GM12801 (cell line): Measurements from ENCODE around the gene MUC2.

ENCODE experiments used
- CTCF ChIP-seq: IDR thresholded peaks from one replicate; pipeline ENCODE4 v1.5.1; 2011; ENCODE audit warnings: control low read depth; ENCODE audit not compliant: insufficient read length; ENCODE audit errors: extremely low read depth

MUC2 gene

GRCh38 chr11:1033016-1033798 lies 41.5 kb upstream of the MUC2 start:
- TF ChIP-seq CTCF, result no peak

- no peak for TF ChIP-seq CTCF
These were observed 40.7 kb upstream of the MUC2 start for GRCh38 chr11:1034001-1034400.

GRCh38 chr11:1034456-1035295 lies 40.0 kb upstream of the MUC2 start:
- TF ChIP-seq CTCF, result no peak

- TF ChIP-seq CTCF, result no peak
These were observed 38.9 kb upstream of the MUC2 start for GRCh38 chr11:1035577-1036283.

GRCh38 chr11:1036303-1036923 lies 38.3 kb upstream of the MUC2 start, which contains the start of gene MUC6:
Gene MUC6 (minus strand): TSS chr11:1036718. CDS start chr11:1036655, 63 bp downstream.
- TF ChIP-seq CTCF, result no peak

- no peak for TF ChIP-seq CTCF
These were observed 37.7 kb upstream of the MUC2 start for GRCh38 chr11:1036931-1037330.
